Neuronal stem cell (in vitro differentiated cells): ENCODE measurements around the gene KAT2A.

ENCODE experiments used
- DNase-seq: peaks from one replicate; pipeline ENCODE4 v3.0.0-alpha.2; 2013; ENCODE audit warnings: low spot score
- H2AFZ ChIP-seq: one replicate; pipeline ENCODE4 v1.6.1; 2013; ENCODE audit warnings: mild to moderate bottlenecking, low read length, inconsistent platforms
- H2AK5ac ChIP-seq: 2 replicates; pipeline ENCODE4 v1.6.1; 2013; ENCODE audit warnings: low read depth, mild to moderate bottlenecking, inconsistent platforms, low read length, moderate library complexity, mixed read lengths
- H2BK120ac ChIP-seq: 2 replicates; pipeline ENCODE4 v1.6.1; 2013; ENCODE audit warnings: low read depth, mild to moderate bottlenecking, inconsistent platforms, low read length, moderate library complexity, mixed read lengths
- H2BK12ac ChIP-seq: one replicate; pipeline ENCODE4 v1.6.1; 2013; ENCODE audit warnings: low read length, inconsistent platforms
- H2BK15ac ChIP-seq: 2 replicates; pipeline ENCODE4 v1.6.1; 2013; ENCODE audit warnings: mild to moderate bottlenecking, low read length, inconsistent platforms, mixed read lengths
- H2BK5ac ChIP-seq: one replicate; pipeline ENCODE4 v1.6.1; 2013; ENCODE audit warnings: inconsistent platforms, mild to moderate bottlenecking, low read length, moderate library complexity
- H3K14ac ChIP-seq: one replicate; pipeline ENCODE4 v1.6.1; 2013; ENCODE audit warnings: low read length, inconsistent platforms
- H3K18ac ChIP-seq: 2 replicates; pipeline ENCODE4 v1.6.1; 2013; ENCODE audit warnings: low read length, inconsistent platforms
- H3K23ac ChIP-seq: 2 replicates; pipeline ENCODE4 v1.6.1; 2013; ENCODE audit warnings: low read depth, mild to moderate bottlenecking, mixed read lengths, low read length, inconsistent platforms; ENCODE audit not compliant: poor library complexity
- H3K27ac ChIP-seq: replicated peaks from 3 replicates; pipeline ENCODE4 v1.5.1; 2013; ENCODE audit warnings: low read length, inconsistent platforms
- H3K27me3 ChIP-seq, 3 experiments: 2 replicates each; pipeline ENCODE4 v1.6.1; 2013; ENCODE audit warnings: low read length in 3 of 3, mild to moderate bottlenecking in 2 of 3, inconsistent platforms in 1 of 3, low read depth in 1 of 3, mixed read lengths in 1 of 3, moderate library complexity in 1 of 3; ENCODE audit not compliant: control insufficient read depth in 3 of 3, insufficient read depth in 3 of 3
- H3K36me3 ChIP-seq, 2 donors: replicated peaks in 1 of 2; 2 replicates each; pipeline ENCODE4 v1.6.1; 2013; ENCODE audit warnings: low read length in 2 of 2; ENCODE audit not compliant: control insufficient read depth in 2 of 2, insufficient read depth in 2 of 2
- H3K4ac ChIP-seq: 2 replicates; pipeline ENCODE4 v1.6.1; 2013; ENCODE audit warnings: inconsistent platforms, mild to moderate bottlenecking, low read length, moderate library complexity
- H3K4me1 ChIP-seq, 2 donors: 1 replicate in 1 of 2; 2 replicates in 1 of 2; pipeline ENCODE4 v1.6.1; 2013; ENCODE audit warnings: low read length in 2 of 2, low read depth in 1 of 2; ENCODE audit not compliant: control insufficient read depth in 2 of 2, insufficient read depth in 1 of 2
- H3K4me2 ChIP-seq: one replicate; pipeline ENCODE4 v1.6.1; 2013; ENCODE audit warnings: mild to moderate bottlenecking, low read length, inconsistent platforms; ENCODE audit not compliant: insufficient read depth, poor library complexity, severe bottlenecking
- H3K4me3 ChIP-seq, 2 donors: 2 replicates each; pipeline ENCODE4 v1.5.1; 2013; ENCODE audit warnings: low read length in 2 of 2, mild to moderate bottlenecking in 2 of 2, inconsistent platforms in 1 of 2, moderate library complexity in 1 of 2
- H3K79me1 ChIP-seq: one replicate; pipeline ENCODE4 v1.6.1; 2013; ENCODE audit warnings: low read depth, mild to moderate bottlenecking, inconsistent platforms, low read length, moderate library complexity
- H3K9ac ChIP-seq: one replicate; pipeline ENCODE4 v1.6.1; 2013; ENCODE audit warnings: mild to moderate bottlenecking, low read depth, low read length, inconsistent platforms; ENCODE audit not compliant: poor library complexity
- H3K9me3 ChIP-seq, 2 donors: replicated peaks in 1 of 2; 2 replicates each; pipeline versions ENCODE3 to v1.6.1; 2013; ENCODE audit warnings: low read length in 2 of 2, mild to moderate bottlenecking in 2 of 2, inconsistent platforms in 1 of 2, low read depth in 1 of 2, mixed read lengths in 1 of 2, moderate library complexity in 1 of 2; ENCODE audit not compliant: control insufficient read depth in 2 of 2, insufficient read depth in 1 of 2
- H4K8ac ChIP-seq: one replicate; pipeline ENCODE4 v1.6.1; 2013; ENCODE audit warnings: low read depth, mild to moderate bottlenecking, inconsistent platforms, low read length, moderate library complexity
- H4K91ac ChIP-seq: one replicate; pipeline ENCODE4 v1.6.1; 2013; ENCODE audit warnings: low read length, low read depth, mild to moderate bottlenecking, inconsistent platforms; ENCODE audit not compliant: poor library complexity
- WGBS, 2 donors: extraction: QIAGEN DNeasy Blood & Tissue Kit; methylation state at CpG; one replicate each; pipeline ENCODE4 v1.1.7; 2013; ENCODE audit warnings: missing lambda C conversion rate in 2 of 2, mixed read lengths in 1 of 2; ENCODE audit not compliant: insufficient read length in 2 of 2, insufficient replicate concordance in 1 of 2; ENCODE audit errors: extremely low coverage in 2 of 2; 5-methylcytosine and 5-hydroxymethylcytosine counted together

Gene KAT2A

GRCh38 chr17:42065201-42065600, 56.0 kb downstream of the KAT2A start:
- Histone ChIP-seq H3K27ac (no peak overlapping the region), H2BK15ac (no peak overlapping the region), H3K9me3 (no peaks in the 10 kb centered on the region), H3K4me3 (no peak overlapping the region), H3K14ac (no peak overlapping the region), H3K23ac (no peak overlapping the region), H3K18ac (no peak overlapping the region), H3K4me2 (no peak overlapping the region), H2AFZ (no peak overlapping the region), H3K9ac (no peak overlapping the region), H2BK12ac (no peak overlapping the region), H3K4ac (no peak overlapping the region), H2BK5ac (no peak overlapping the region), H2BK120ac (no peak overlapping the region), H3K36me3 (no peaks in the 10 kb centered on the region), H3K79me1 (no peaks in the 10 kb centered on the region), H3K4me1 (peaks cover 5 to 9% of the 10 kb centered on the region in 2 donors), H4K91ac (no peak overlapping the region), H2AK5ac (no peak overlapping the region), H4K8ac (no peak overlapping the region), H3K27me3 (peaks cover 0 to 24% (median 0%) of the 10 kb centered on the region in 3 experiments)
- no peak for DNase-seq
- no CpG with 5 or more reads among the region's 2 CpGs for whole genome bisulfite sequencing, 2 donors
